Renal cortical epithelial cell (primary cell): ENCODE results near the gene DIPK1C. TPM values are rescaled to one million over a fixed set of nuclear protein-coding genes. Genes with fewer than 3 reads are reported as not detected.

Experiments
- DNase-seq: peaks from one replicate; pipeline ENCODE4 v3.0.0-alpha.2; 2011; ENCODE audit warnings: low read depth
- total RNA-seq: library from RNA; depleted of rRNA; stranded (reverse); fragments of >200 nt; gene quantifications from 2 replicates; pipeline ENCODE4 v1.2.3, GENCODE V29; 2014

DIPK1C gene
- total RNA-seq, 1 donor from 2014 or later = not detected

- peak; percentile 74 for DNase-seq
These were observed 4.0 kb downstream of the DIPK1C start for GRCh38 chr18:74453016-74453566.

- no peak for DNase-seq
These were observed 6.0 kb downstream of the DIPK1C start for GRCh38 chr18:74451148-74451547.

- no peak for DNase-seq
These were observed 6.5 kb downstream of the DIPK1C start for GRCh38 chr18:74450626-74451025.

GRCh38 chr18:74447404-74448152 lies 9.5 kb downstream of the DIPK1C start:
- DNase-seq = no peak

- no peak for DNase-seq
These were observed 10.3 kb downstream of the DIPK1C start for GRCh38 chr18:74446631-74447403.

GRCh38 chr18:74446178-74446577 lies 10.9 kb downstream of the DIPK1C start:
- DNase-seq = no peak

GRCh38 chr18:74445585-74445984 lies 11.5 kb downstream of the DIPK1C start:
- no peak for DNase-seq

GRCh38 chr18:74444104-74444503 lies 13.0 kb downstream of the DIPK1C start:
- DNase-seq = peak; percentile 28

GRCh38 chr18:74440808-74441427 lies 16.2 kb downstream of the DIPK1C start:
- DNase-seq = no peak

GRCh38 chr18:74438091-74438490 lies 19.0 kb downstream of the DIPK1C start:
- DNase-seq = no peak

- DNase-seq = no peak
These were observed 20.8 kb downstream of the DIPK1C start for GRCh38 chr18:74436158-74436769.

- no peak for DNase-seq
These were observed 21.4 kb downstream of the DIPK1C start for GRCh38 chr18:74435740-74436139.

GRCh38 chr18:74434466-74434865 lies 22.6 kb downstream of the DIPK1C start:
- DNase-seq = no peak

GRCh38 chr18:74430806-74431571 lies 26.1 kb downstream of the DIPK1C start:
- DNase-seq = no peak

GRCh38 chr18:74430231-74430630 lies 26.9 kb downstream of the DIPK1C start:
- DNase-seq = no peak

- no peak for DNase-seq
These were observed 28.0 kb downstream of the DIPK1C start for GRCh38 chr18:74429096-74429495.

GRCh38 chr18:74427442-74428112 lies 29.5 kb downstream of the DIPK1C start:
- no peak for DNase-seq

GRCh38 chr18:74425876-74426275 lies 31.2 kb downstream of the DIPK1C start:
- no peak for DNase-seq

GRCh38 chr18:74425161-74425560 lies 31.9 kb downstream of the DIPK1C start:
- no peak for DNase-seq

- DNase-seq = no peak
These were observed 34.6 kb downstream of the DIPK1C start for GRCh38 chr18:74422541-74422940.

- DNase-seq = no peak
These were observed 36.2 kb downstream of the DIPK1C start for GRCh38 chr18:74420926-74421325.
